G401.6 (cell line): ENCODE measurements around the gene LEMD3.

Experiments
- FAIRE-seq: peaks from 2 replicates; lab custom pipeline; 2012; peaks lifted over from hg19 to GRCh38; lab: Jason Lieb, UNC

Gene LEMD3

DNA sequence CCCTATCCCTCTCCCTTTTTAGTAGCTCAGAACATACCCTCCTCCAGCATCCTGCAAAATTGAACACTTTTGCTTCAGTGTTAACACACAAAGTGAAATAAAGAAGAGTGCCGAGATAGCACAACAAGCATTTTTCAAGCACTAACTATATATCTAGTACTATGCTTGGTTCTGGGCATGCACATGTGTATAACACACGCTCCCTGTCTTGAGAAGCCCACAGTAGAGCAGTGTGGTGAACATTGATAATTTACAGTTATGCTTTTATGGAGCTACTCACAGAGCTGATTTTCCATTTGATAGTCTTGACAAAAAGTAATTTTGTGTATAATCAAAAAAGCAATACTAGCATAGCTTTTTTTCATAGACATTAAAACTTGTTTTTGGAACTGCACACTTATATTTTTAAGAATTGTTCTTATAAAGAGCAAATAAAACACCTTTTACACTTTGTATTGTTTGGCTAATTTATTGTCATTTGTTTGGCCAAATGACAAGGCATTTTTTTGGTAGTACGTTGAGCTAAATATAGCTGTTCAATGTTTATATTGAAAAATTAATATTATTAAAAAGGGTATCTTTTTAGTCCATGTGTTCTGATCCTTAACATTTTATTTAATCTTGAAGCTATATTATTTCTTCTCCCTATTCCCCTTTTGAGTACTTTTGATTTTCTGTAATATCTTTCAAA, 39.7 kb downstream of the LEMD3 start:
- no peak for FAIRE-seq

- FAIRE-seq = peak; percentile 63
Measured at GRCh38 chr12:65209655-65210043, 40.3 kb downstream of the LEMD3 start.

DNA sequence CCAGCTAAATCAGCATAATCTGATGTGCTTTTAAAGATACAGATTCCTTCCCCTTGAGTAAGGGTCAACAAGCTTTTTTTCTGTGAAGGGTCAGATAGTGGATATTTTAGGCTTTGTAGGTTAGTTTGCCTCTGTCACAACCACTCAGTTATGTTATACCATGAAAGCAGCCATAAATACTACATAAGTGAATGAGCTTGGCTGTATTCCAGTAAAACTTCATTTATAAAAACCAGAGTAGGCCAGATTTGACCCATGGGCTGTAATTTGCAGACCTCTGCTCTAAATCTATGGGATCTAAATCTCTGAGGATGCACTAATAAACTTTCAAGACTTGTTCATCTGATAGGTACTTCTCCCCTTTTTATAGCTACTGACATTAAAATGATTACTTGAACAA, 47.7 kb downstream of the LEMD3 start:
- FAIRE-seq = no peak

GRCh38 chr12:65220761-65221160, 51.4 kb downstream of the LEMD3 start:
- no peak for FAIRE-seq

DNA sequence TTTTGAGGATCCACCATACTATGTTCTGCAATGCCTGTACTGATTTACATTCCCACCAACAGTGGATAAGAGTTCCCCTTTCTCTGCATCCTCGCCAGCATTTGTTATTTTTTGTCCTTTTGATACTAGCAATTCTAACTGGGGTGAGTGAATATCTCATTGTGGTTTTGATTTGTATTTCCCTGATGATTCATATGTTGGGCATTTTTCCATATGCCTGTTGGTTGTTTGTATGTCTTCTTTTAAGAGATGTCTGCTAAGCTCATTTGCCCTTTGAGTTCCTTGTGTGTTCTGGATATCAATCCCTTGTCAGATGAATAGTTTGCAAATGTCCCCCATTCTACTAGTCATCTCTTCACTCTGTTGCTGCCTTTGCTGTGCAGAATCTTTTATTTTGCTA, 60.1 kb downstream of the LEMD3 start:
- FAIRE-seq = no peak

GRCh38 chr12:65232476-65233077, 63.2 kb downstream of the LEMD3 start:
- FAIRE-seq = peak; percentile 98

GRCh38 chr12:65237153-65237552, 67.8 kb downstream of the LEMD3 start:
- no peak for FAIRE-seq

DNA sequence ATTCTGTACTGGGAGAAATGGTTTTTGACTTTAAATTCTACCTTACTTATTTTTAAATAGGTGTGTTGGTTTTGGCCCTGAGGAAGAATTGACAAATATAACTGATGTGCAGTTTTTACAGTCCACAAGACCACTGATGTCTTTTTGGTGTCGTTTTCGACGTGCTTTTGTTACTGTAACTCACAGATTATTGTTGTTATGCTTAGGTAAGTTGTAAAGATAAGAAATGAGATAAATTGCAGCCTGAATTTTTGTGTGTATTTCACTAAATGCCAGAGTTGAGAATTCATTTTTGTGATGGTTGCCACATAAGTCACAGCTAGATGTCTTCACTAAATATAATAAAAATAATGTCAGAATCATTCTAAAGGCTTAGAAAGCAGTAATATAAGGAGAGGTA, 69.2 kb downstream of the LEMD3 start:
- no peak for FAIRE-seq

DNA sequence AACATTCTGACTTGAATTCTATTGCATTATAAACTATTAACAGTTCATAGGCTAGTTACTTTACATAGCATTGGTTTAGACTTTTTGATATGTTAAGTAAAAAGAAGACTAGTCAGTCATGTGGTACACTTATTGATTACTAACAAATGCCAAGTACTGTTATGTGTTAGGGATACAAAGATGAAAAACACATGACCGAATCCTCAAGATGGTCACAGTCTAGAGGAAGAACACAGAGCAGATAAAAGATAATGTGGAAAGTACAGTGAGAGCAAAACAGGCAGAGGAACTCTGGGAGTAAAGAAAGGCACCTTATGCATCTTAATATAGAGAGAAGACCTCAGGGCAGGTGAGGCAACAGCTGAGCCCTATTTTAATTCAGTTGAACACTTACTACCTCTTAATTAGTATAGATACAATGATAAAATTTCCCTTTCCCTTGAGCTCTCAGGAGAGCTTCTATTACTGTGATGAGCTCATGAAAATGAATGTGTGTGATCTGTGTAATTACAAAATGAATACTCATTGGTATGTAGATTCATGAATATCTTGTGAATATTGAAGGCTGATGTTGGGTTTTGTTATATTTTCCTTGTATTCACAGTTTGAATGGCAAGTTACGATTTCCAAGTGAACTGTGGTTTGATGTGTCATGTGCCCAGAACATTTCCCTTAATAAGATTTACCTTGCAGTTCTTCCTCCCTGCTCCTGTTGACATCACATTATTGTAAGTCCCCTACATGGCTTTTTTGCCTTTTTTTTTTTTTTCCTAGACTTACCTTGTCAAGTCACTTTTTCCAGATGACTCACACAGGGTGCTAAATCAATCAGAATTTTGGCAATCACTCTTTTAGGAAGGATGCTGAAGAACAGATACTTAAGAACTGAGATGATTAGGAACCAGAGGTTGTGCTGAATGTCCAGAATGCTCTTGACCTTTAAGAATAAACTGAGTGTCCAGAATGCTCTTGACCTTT, 79.6 kb downstream of the LEMD3 start:
- peak; percentile 59 for FAIRE-seq

GRCh38 chr12:65252515-65252914, 83.1 kb downstream of the LEMD3 start:
- no peak for FAIRE-seq

DNA sequence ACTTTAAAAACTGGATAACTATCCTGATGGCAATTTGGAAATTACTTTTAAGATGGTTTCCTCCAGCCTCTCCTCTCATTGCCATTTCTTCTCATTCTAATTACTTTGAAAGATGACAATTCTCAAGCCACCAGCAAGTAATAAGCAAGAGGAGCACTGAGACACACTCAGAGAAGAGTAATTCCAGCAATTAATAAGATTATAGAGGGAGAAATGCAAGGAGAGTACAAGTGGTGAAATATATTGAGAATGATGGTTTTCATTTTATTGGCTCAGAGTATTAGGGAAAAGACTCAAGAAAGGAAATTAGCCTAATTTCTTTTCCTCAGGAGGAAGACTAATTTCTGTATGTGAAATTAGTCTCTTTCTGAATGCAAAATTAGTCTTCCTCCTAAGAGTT, 88.6 kb downstream of the LEMD3 start:
- no peak for FAIRE-seq

DNA sequence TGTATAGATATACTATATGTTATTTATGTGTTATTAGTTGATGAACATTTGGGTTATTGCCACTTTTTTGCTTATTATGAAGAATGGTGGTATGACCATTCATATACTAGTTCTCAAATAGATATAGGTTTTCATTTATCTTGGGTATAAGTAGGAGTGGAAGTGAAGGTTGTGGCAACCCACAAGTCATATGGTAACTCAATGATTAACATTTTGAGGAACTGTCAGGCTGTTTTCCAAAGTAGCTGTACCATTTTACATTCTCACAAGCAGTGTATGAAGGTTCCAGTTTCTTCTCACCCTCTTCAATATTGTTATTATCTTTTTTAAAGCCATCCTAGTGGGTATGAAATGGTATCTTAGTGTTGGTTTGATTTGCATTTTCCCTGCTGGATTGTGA, 90.1 kb downstream of the LEMD3 start:
- FAIRE-seq = no peak

DNA sequence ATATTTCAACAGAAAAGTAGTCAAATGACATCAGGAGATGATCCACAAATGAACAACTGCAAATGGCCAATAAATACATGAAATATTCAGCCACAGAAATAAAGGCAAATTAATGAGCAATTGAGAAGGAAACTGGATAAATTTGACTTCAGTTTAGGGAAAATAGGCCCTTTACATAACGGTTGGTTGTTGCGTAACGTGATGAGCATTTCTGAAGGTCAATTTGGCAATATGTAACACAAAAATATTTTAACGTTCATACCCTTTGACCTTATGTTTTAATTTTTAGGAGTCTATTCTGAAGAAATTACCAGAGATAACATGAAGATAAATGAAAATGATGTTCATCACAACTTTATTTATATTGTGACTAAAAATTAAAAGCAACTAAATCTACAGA, 94.4 kb downstream of the LEMD3 start:
- FAIRE-seq = no peak

DNA sequence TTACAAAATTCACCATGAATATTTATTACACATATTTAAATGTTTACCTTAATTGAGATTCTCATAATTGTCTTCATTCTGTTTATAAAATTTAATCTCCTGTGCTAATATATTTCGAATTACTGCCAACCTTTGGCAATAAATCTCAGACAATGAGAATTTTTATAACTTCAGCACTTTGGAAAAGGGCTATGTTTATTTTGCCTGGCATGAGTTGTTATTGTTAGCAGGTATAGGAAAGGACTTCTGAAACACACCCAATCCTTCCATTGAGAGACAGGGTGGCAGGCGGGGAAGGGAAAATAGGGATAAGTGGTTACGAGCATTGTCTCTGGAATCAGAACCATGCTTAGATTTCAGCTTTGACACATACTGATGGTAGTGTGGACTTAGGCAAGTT, 97.0 kb downstream of the LEMD3 start:
- no peak for FAIRE-seq

DNA sequence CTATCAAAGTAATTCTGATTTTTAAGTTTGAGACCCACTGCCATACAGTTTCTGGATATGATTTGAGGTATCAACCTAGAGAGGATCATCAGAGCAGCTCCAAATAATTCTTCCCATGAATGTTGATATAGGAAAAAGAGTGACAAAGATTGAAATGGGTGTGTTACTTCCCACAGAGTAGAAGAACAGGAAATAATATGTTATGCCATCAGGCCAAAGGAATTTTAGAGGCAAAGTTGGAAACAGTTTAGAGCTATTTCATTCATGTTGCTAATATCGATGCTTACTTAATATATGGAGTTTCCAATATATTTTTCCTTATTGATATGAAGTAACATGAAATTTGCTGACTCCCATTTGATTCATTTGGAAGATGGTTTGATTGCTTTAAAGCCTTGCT, 100.2 kb downstream of the LEMD3 start:
- no peak for FAIRE-seq

GRCh38 chr12:65274602-65275272, 105.4 kb downstream of the LEMD3 start:
- FAIRE-seq = no peak

DNA sequence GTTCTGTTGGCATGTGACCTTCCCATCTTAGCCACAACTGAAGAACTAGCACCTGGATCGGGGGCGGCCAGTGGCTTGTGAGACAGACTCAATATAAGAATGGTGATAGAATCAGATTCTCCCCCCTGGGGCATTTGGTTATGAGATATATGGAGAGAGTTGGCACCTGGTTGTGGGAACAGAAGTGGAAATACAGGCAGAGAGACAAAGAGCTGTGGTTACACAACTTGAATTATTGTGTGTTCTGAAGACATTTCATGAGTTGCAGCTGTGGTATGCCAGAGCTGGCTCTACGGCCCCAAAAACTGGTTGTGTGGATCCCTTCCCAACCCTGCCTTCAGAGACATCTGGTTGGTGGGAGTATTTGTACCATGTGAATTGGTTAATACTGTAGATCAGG, 106.2 kb downstream of the LEMD3 start:
- no peak for FAIRE-seq

DNA sequence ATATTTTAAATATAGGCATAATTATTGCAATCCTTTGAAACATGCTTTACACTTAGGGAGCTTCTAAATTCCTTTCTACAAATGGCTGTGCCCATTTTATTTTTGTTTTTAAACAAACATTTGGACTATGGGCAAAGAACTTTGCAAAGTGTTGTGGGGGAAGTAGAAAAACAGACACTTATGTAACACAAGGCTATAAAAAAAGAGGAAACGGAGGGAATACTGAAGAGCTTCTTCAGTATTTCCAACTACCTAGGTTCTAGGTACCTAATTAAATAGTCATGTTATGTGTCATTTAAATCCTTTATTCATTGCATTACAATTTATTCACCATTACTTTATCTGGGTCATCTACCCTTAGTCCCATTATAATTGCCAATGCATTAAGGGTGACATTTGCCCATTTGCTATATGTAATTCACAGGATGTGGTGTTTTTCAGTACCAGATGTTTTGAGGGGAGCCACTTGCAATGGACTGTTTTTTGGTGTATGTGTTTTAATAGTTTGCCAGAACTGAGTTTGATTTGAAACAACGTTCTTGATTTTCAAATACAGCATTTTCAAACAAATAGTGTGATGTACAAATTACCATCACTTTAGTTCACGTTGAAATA, 107.6 kb downstream of the LEMD3 start:
- no peak for FAIRE-seq

DNA sequence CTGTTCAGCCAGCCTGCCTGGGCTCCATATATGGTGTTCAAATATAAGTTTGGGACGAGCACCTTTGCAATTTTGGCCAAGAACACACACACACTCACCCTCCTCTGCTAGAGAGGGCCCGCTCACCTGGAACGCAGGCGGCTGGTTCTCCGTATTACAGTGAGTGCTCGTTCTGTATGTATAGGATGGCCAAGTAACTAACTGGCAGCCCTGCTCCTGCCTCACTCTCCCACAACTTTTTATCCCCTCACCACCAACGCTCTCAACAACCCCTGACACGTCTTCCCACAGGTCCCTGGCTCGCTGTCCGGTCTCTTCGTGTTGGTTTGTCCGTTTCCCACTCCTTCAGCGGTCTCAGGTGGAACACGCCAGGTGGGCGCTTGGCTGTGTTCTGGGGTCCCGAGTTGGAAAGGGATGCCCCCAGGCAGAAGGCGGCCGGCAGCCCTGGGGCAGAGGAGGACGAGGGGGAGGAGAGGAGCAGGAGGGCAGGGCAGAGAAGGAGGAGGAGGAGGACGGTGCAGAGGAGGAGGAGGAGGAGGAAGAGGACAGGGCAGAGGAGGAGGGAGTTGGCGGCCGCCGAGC, 108.7 kb downstream of the LEMD3 start:
- no peak for FAIRE-seq

GRCh38 chr12:65278576-65279368, 109.4 kb downstream of the LEMD3 start, which contains the start of gene MSRB3:
MSRB3 (plus strand) TSS chr12:65278683; CDS start chr12:65308580, 29,897 bp downstream.
- no peak for FAIRE-seq
